GM23248 (cell line): Measurements from ENCODE around the gene APOM. TPM values are rescaled to one million over a fixed set of nuclear protein-coding genes. Genes with fewer than 3 reads are reported as not detected.

ENCODE experiments used
- DNase-seq: peaks from one replicate; pipeline ENCODE4 v3.0.0-alpha.2; 2015
- H2AFZ ChIP-seq: fragments of 200-600 bp; sonication (generic); 2 replicates; pipeline ENCODE4 v1.6.1; 2016; ENCODE audit warnings: antibody characterized with exemption
- H3F3A ChIP-seq: fragments of 200-600 bp; sonication (generic); 2 replicates; pipeline ENCODE4 v1.6.1; 2016; ENCODE audit warnings: mild to moderate bottlenecking, antibody characterized with exemption, mixed run types; ENCODE audit not compliant: insufficient read depth
- H3K27ac ChIP-seq: fragments of 200-600 bp; sonication (generic); 2 replicates; pipeline ENCODE4 v1.5.1; 2016; ENCODE audit warnings: mild to moderate bottlenecking
- H3K27me3 ChIP-seq: fragments of 200-600 bp; sonication (generic); replicated peaks from 2 replicates; pipeline ENCODE4 v1.6.1; 2016; ENCODE audit warnings: mild to moderate bottlenecking; ENCODE audit not compliant: insufficient read depth
- H3K36me3 ChIP-seq: fragments of 200-600 bp; sonication (generic); 2 replicates; pipeline ENCODE4 v1.6.1; 2016; ENCODE audit warnings: low read depth, mild to moderate bottlenecking
- H3K4me1 ChIP-seq: fragments of 200-600 bp; sonication (generic); 2 replicates; pipeline ENCODE4 v1.6.1; 2016; ENCODE audit warnings: mild to moderate bottlenecking; ENCODE audit not compliant: insufficient read depth
- H3K4me2 ChIP-seq: fragments of 200-600 bp; sonication (generic); one replicate; pipeline ENCODE4 v1.6.1; 2016; ENCODE audit warnings: mild to moderate bottlenecking; ENCODE audit not compliant: unreplicated experiment
- H3K4me3 ChIP-seq: fragments of 200-600 bp; sonication (generic); 2 replicates; pipeline ENCODE4 v1.5.1; 2016; ENCODE audit warnings: mild to moderate bottlenecking
- H3K79me2 ChIP-seq: fragments of 200-600 bp; sonication (generic); 2 replicates; pipeline ENCODE4 v1.6.1; 2016; ENCODE audit warnings: mild to moderate bottlenecking; ENCODE audit not compliant: insufficient read depth
- H3K9ac ChIP-seq: fragments of 200-600 bp; sonication (generic); 2 replicates; pipeline ENCODE4 v1.6.1; 2016; ENCODE audit warnings: mild to moderate bottlenecking
- H3K9me2 ChIP-seq: fragments of 200-600 bp; sonication (generic); 2 replicates; pipeline ENCODE4 v1.6.1; 2016; ENCODE audit warnings: mixed run types, mild to moderate bottlenecking, moderate library complexity; ENCODE audit not compliant: insufficient read depth
- H3K9me3 ChIP-seq: fragments of 200-600 bp; sonication (generic); one replicate; pipeline ENCODE4 v1.6.1; 2017; ENCODE audit warnings: low read depth
- H4K20me1 ChIP-seq: fragments of 200-600 bp; sonication (generic); 2 replicates; pipeline ENCODE4 v1.6.0; 2016; ENCODE audit not compliant: insufficient read depth
- EZH2 ChIP-seq: fragments of 200-600 bp; sonication (generic); IDR thresholded peaks from 2 replicates; pipeline ENCODE4 v1.6.1; 2018; ENCODE audit warnings: antibody characterized with exemption, mild to moderate bottlenecking; ENCODE audit not compliant: insufficient read depth, poor library complexity, severe bottlenecking
- EZH2phosphoT487 ChIP-seq: fragments of 200-600 bp; sonication (generic); IDR thresholded peaks from 2 replicates; pipeline ENCODE4 v1.6.1; 2018; ENCODE audit warnings: antibody characterized with exemption, moderate library complexity, mild to moderate bottlenecking, low read depth; ENCODE audit not compliant: insufficient read depth
- WGBS, 2 experiments: methylation state at CpG; one replicate each; pipeline ENCODE4 v1.1.6; 2015 to 2017; ENCODE audit warnings: low lambda C conversion rate in 2 of 2, low coverage in 1 of 2; ENCODE audit errors: missing lambda C conversion rate in 2 of 2; 5-methylcytosine and 5-hydroxymethylcytosine counted together
- in situ Hi-C: fragments of 300-500 bp; cut with MboI; formaldehyde crosslinking; loops from 2 replicates; pipeline ENCODE4 v1.15.0; 2020
- polyA plus RNA-seq: library from polyadenylated mRNA; unstranded; fragments of >200 nt; fragmentation: Nextera tagmentation; extraction: Ambion mirVana; gene quantifications from 2 replicates; pipeline ENCODE4 v1.2.1, GENCODE V29; 2016
- total RNA-seq: library from RNA; depleted of rRNA; stranded (reverse); fragments of >200 nt; shearing (Covaris generic); gene quantifications from 2 replicates; pipeline ENCODE4 v1.2.3, GENCODE V29; 2014

The APOM gene
- total and polyA plus RNA-seq, 2 experiments from 2014 or later = 0.76 to 5.9 TPM

GRCh38 chr6:31614075-31614619 is 41.5 kb upstream of the APOM start:
- Histone ChIP-seq H3K27ac (no peak overlapping the region), H3K4me1 (no peaks in the 10 kb centered on the region), H3K4me2 (no peak overlapping the region), H3K9ac (no peak overlapping the region), H3K9me3 (no peaks in the 10 kb centered on the region), H2AFZ (no peak overlapping the region), H3K27me3 (no peaks in the 10 kb centered on the region), H3K9me2 (no peaks in the 10 kb centered on the region), H3K36me3 (no peaks in the 10 kb centered on the region), H4K20me1 (no peaks in the 10 kb centered on the region), H3K79me2 (no peaks in the 10 kb centered on the region), H3K4me3 (no peak overlapping the region), H3F3A (peaks cover 4% of the 10 kb centered on the region)
- DNase-seq = no peak
- in situ Hi-C loops = no loop called here
- TF ChIP-seq EZH2phosphoT487 (no peak), EZH2 (no peak)
- WGBS, 2 experiments = 79 to 88% methylated on average over 8 of the region's 8 CpGs

DNA sequence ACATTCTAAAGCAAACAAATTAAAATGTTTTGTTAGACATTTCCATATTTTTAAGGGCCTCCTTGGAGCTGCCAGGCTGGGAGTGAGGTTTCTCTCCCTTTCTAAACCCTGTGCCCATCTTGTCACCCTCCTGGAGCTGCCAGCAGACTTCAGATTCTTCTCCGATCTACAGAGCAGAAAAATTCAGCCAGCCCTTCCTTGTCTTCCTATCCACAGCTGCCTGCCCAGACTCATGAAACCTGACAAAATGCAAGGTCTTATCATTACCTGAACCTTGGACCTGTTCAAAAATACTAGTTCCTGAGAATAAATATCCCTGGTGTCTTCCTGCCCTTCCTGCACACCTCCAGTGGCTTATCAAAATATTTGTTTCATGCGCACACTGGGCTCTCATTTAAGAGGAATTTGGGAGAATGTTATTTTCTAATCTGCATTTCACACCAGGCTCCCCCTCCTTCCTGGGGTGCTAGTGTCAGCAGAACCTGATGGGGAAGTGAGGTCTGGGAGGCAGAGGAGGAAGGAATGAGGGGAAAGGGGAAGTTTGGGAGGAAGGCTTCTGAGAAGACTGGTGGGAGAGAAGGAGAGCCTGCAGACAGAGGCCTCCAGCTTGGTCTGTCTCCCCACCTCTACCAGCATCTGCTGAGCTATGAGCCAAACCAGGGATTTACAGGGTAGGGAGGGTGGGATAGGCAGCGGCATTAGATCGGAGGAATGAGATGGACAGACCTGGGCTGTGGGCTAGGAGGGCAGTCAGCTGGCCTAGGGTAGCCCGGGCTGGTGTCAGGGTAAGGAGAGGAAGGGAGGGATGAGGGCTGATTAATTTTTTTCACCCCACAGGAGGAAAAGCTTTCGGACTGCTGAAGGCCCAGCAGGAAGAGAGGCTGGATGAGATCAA is 40.8 kb upstream of the APOM start, which contains the start of gene AIF1:
Gene AIF1, plus strand, starts transcription at position 551 of the 895 bp plus-strand sequence. Its CDS starts 96 bp downstream, at position 647.
- no peak within 1 kb of the TSS for H2AFZ ChIP-seq
- H3K9me3 ChIP-seq = no peaks in the 10 kb centered on the region
- no peaks in the 10 kb centered on the region for H4K20me1 ChIP-seq
- H3K9ac ChIP-seq = no peak within 1 kb of the TSS
- no peaks in the 10 kb centered on the region for H3K27me3 ChIP-seq
- in situ Hi-C loops = no loop called here
- H3F3A ChIP-seq = peaks cover 10% of the 10 kb centered on the region
- no peaks in the 10 kb centered on the region for H3K79me2 ChIP-seq
- no peaks in the 10 kb centered on the region for H3K4me1 ChIP-seq
- WGBS, 2 experiments = 59 to 68% methylated on average over 6 of the region's 6 CpGs
- no peaks in the 10 kb centered on the region for H3K36me3 ChIP-seq
- no peak within 1 kb of the TSS for H3K4me3 ChIP-seq
- no peak within 1 kb of the TSS for H3K27ac ChIP-seq
- no peak within 1 kb of the TSS for H3K4me2 ChIP-seq
- no peak for DNase-seq
- H3K9me2 ChIP-seq = no peaks in the 10 kb centered on the region
- TF ChIP-seq EZH2phosphoT487 = no peak
- no peak for TF ChIP-seq EZH2

GRCh38 chr6:31615748-31616147 is 39.9 kb upstream of the APOM start:
- no peak for DNase-seq
- Histone ChIP-seq H3K79me2 (peaks cover 2% of the 10 kb centered on the region), H2AFZ (no peak overlapping the region), H3K9me2 (no peaks in the 10 kb centered on the region), H3K4me3 (no peak overlapping the region), H4K20me1 (no peaks in the 10 kb centered on the region), H3K4me1 (no peaks in the 10 kb centered on the region), H3K9me3 (no peaks in the 10 kb centered on the region), H3K9ac (no peak overlapping the region), H3F3A (peaks cover 10% of the 10 kb centered on the region), H3K36me3 (no peaks in the 10 kb centered on the region), H3K27ac (no peak overlapping the region), H3K27me3 (no peaks in the 10 kb centered on the region), H3K4me2 (no peak overlapping the region)
- no peak for TF ChIP-seq EZH2phosphoT487
- WGBS, 2 experiments = 54 to 58% methylated on average over 7 of the region's 7 CpGs
- in situ Hi-C loops = no loop called here

GRCh38 chr6:31617010-31617409 is 38.7 kb upstream of the APOM start:
- 73 to 75% methylated on average over 2 of the region's 2 CpGs for WGBS, 2 experiments

More at GRCh38 chr6:31617010-31617409, 38.7 kb upstream of the APOM start:
- 0 out of 2 replicates have a peak, but pooled peaks cover 4% of the 10 kb centered on the region for H3K4me1 ChIP-seq
- no peak for DNase-seq
- H3K27me3 ChIP-seq = no peaks in the 10 kb centered on the region
- TF ChIP-seq EZH2phosphoT487 = no peak
- no peak for TF ChIP-seq EZH2
- in situ Hi-C loops = no loop called here
- H3K9me3 ChIP-seq = no peaks in the 10 kb centered on the region
- H3K4me2 ChIP-seq = no peak overlapping the region
- no peak overlapping the region for H3K27ac ChIP-seq
- no peaks in the 10 kb centered on the region for H3K9me2 ChIP-seq
- H3K79me2 ChIP-seq = peaks cover 15% of the 10 kb centered on the region
- no peak overlapping the region for H3K9ac ChIP-seq
- H2AFZ ChIP-seq = no peak overlapping the region
- no peak overlapping the region for H3K4me3 ChIP-seq
- no peaks in the 10 kb centered on the region for H3K36me3 ChIP-seq
- H4K20me1 ChIP-seq = no peaks in the 10 kb centered on the region
- H3F3A ChIP-seq = peaks cover 19% of the 10 kb centered on the region
